T-helper 1 cell treated with Interleukin-12 subunit alpha and Interleukin-12 subunit beta and Interleukin-4 antibody, amounts not matched to agents 30 μg/mL and 1 μg/mL, for 36 hours (primary cell): Measurements from ENCODE around the gene CA6.
A peak's percentile ranks its signal among the peaks of the same experiment; 100 is the strongest.
"Not testable (repeated sequence)": the region's sequence is repeated elsewhere in the genome, so short reads cannot be mapped to it uniquely, and the experiment has no call there.

Source experiments
- H3K27ac Mint-ChIP-seq: one replicate; pipeline ENCODE4 v1.8.0; 2021; ENCODE audit warnings: mild to moderate bottlenecking, mixed read lengths
- H3K27me3 Mint-ChIP-seq: one replicate; pipeline ENCODE4 v1.8.0; 2021; ENCODE audit warnings: low read depth, mixed read lengths
- H3K36me3 Mint-ChIP-seq: one replicate; pipeline ENCODE4 v1.8.0; 2021; ENCODE audit warnings: low read depth, mixed read lengths
- H3K4me1 Mint-ChIP-seq: one replicate; pipeline ENCODE4 v1.8.0; 2021; ENCODE audit warnings: low read depth, mixed read lengths
- H3K4me3 Mint-ChIP-seq: one replicate; pipeline ENCODE4 v1.8.0; 2021; ENCODE audit warnings: mild to moderate bottlenecking, moderate library complexity, mixed read lengths
- H3K9me3 Mint-ChIP-seq: one replicate; pipeline ENCODE4 v1.8.0; 2021; ENCODE audit warnings: mixed read lengths

The CA6 gene

GRCh38 chr1:8913457-8913856 is 32.2 kb upstream of the CA6 start:
- peaks cover 20% of the 10 kb centered on the region for H3K4me1 Mint-ChIP-seq
- H3K9me3 Mint-ChIP-seq: no peaks in the 10 kb centered on the region
- H3K27ac Mint-ChIP-seq: no peak overlapping the region
- no peak overlapping the region for H3K4me3 Mint-ChIP-seq
- H3K36me3 Mint-ChIP-seq: peaks cover 5% of the 10 kb centered on the region
- no peaks in the 10 kb centered on the region for H3K27me3 Mint-ChIP-seq

- Mint-ChIP-seq H3K4me3 (no peak overlapping the region), H3K4me1 (peaks cover 27% of the 10 kb centered on the region), H3K36me3 (peaks cover 7% of the 10 kb centered on the region)
These were observed 31.2 kb upstream of the CA6 start for GRCh38 chr1:8914466-8914865.

DNA sequence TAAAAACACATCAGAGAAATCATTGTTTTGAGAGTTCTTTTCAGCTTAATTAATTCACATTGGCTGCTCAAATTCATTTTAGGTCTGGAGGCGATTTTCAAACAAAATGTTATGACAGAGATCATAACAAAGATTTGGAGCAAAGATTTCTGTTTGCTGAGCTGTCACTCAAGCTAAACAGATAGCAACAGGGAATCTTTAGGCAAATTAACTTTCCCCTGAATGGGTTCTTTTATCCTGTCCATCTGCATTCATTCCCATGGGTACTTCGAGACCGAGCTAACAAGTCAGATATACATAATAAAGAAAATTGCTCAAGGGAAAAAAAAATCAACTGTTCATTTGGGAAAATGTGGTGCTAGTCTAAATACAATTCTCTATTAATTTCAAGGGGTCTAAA is 30.2 kb upstream of the CA6 start:
- H3K27ac Mint-ChIP-seq: no peak overlapping the region
- H3K9me3 Mint-ChIP-seq: no peaks in the 10 kb centered on the region
- H3K36me3 Mint-ChIP-seq: peaks cover 5% of the 10 kb centered on the region
- peaks cover 25% of the 10 kb centered on the region for H3K4me1 Mint-ChIP-seq
- no peak overlapping the region for H3K4me3 Mint-ChIP-seq
- H3K27me3 Mint-ChIP-seq: no peaks in the 10 kb centered on the region

More at GRCh38 chr1:8914466-8914865, 31.2 kb upstream of the CA6 start:
- no peak overlapping the region for H3K27ac Mint-ChIP-seq
- no peaks in the 10 kb centered on the region for H3K27me3 Mint-ChIP-seq
- no peaks in the 10 kb centered on the region for H3K9me3 Mint-ChIP-seq

DNA sequence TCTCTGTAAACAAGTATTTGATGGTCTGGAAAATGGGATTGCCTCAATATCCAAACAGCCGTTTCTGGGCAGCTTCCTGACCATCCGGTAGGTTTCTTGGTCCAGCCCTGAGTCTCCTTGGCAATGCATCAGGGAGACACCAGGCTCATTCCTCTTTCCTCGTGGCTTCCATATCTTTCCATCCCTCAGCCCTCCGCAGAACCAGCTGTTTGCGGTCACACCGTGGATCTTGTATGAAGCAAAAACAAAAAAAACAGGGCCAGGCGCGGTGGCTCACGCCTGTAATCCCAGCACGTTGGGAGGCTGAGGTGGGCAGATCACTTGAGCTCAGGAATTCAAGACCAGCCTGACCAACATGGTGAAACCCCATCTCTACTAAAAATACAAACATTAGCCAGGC is 28.1 kb upstream of the CA6 start:
- H3K9me3 Mint-ChIP-seq, H3K27ac Mint-ChIP-seq, H3K27me3 Mint-ChIP-seq, H3K4me3 Mint-ChIP-seq: not testable (repeated sequence)
- H3K36me3 Mint-ChIP-seq: peaks cover 13% of the 10 kb centered on the region
- peaks cover 35% of the 10 kb centered on the region for H3K4me1 Mint-ChIP-seq

DNA sequence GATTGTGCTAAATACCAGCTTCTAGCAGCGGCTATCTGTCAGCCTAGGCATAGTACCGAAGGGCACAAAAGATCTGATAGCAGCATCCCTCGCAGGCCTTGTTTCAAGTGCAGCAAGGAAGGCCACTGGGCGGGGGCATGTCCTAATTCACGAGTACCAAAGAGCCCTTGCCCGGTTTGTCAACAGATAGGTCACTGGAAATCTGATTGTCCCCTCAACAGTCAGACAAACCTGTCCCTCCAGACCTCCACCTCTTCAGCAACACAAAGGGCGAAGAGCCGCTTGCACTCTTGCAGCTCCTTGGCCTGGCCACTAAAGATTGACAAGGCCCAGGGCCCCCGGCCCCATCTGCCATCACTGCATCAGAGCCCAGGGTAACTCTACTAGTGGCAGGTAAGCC is 22.7 kb upstream of the CA6 start:
- H3K4me3 Mint-ChIP-seq: no peak overlapping the region
- H3K36me3 Mint-ChIP-seq: peaks cover 11% of the 10 kb centered on the region
- no peaks in the 10 kb centered on the region for H3K27me3 Mint-ChIP-seq
- H3K4me1 Mint-ChIP-seq: peaks cover 30% of the 10 kb centered on the region
- H3K27ac Mint-ChIP-seq: no peak overlapping the region
- no peaks in the 10 kb centered on the region for H3K9me3 Mint-ChIP-seq

DNA sequence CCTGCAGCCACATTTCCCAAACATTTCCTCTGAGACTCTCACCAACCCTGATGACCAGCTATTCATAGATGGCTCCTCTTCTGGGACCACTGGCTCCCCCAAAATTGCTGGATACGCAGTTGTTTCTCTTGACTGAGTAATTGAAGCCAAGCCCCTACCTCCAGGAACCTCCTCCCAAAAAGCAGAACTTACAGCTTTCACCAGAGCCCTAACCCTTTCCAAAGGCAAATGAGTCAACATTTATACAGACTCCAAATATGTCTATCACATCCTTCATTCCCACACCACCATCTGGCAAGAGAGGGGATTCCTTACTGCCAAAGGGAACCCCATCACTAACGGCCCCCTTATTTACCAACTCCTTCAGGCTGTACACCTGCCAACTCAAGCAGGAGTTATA is 20.3 kb upstream of the CA6 start:
- Mint-ChIP-seq H3K27ac (no peak overlapping the region), H3K27me3 (no peaks in the 10 kb centered on the region), H3K9me3 (no peaks in the 10 kb centered on the region), H3K36me3 (peaks cover 7% of the 10 kb centered on the region), H3K4me1 (peaks cover 27% of the 10 kb centered on the region), H3K4me3 (no peak overlapping the region)

- no peak overlapping the region for H3K27ac Mint-ChIP-seq
- H3K27me3 Mint-ChIP-seq: no peaks in the 10 kb centered on the region
- H3K4me1 Mint-ChIP-seq: peaks cover 25% of the 10 kb centered on the region
- H3K36me3 Mint-ChIP-seq: peaks cover 3% of the 10 kb centered on the region
- no peak overlapping the region for H3K4me3 Mint-ChIP-seq
- no peaks in the 10 kb centered on the region for H3K9me3 Mint-ChIP-seq
These were observed 19.7 kb upstream of the CA6 start for GRCh38 chr1:8925960-8926359.

DNA sequence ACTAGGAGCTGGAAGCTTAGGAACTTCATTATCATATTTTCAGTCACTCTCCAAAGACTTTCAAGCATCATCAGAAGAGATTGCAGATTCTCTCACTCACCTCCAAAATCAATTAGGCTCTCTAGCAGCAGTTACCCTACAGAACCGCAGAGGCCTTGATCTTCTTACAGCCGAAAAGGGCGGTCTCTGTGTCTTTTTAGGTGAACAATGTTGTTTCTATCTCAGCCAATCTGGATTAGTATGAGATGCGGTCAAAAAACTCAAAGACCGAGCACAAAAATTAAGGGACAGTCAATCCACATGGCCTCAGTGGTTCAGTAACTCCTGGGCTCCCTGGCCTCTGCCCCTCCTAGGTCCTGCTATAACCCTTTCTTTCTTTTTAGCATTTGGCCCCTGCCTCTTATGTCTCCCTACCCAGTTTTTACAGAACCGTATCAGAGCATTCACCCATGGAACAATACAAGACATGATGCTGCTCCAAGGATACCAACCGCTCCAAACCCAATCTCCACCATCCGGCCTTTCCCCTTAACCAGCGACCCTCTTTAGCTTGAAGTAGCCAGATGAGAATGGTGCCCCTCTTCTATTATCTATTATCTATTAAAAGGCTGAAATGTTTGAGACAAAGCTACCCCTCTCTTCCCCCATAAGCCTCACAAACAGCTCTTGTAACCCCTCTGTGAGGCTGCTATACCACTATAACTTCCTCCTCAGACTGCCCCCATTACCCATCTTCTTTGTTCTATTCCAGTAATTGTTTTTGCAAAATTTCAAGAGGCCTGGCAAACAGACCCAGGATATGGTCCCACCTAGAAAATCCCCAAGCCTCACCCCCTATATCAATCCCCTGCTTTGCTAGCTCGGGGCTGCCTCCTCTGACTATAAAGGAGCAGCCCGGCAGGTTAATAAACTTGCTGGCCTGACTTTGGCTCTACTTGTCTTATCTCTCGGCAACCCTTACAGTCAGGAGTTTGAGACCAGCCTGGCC is 18.7 kb upstream of the CA6 start:
- H3K27me3 Mint-ChIP-seq: no peaks in the 10 kb centered on the region
- H3K27ac Mint-ChIP-seq: no peak overlapping the region
- H3K36me3 Mint-ChIP-seq: peaks cover 2% of the 10 kb centered on the region
- H3K4me1 Mint-ChIP-seq: peaks cover 20% of the 10 kb centered on the region
- no peaks in the 10 kb centered on the region for H3K9me3 Mint-ChIP-seq
- no peak overlapping the region for H3K4me3 Mint-ChIP-seq

DNA sequence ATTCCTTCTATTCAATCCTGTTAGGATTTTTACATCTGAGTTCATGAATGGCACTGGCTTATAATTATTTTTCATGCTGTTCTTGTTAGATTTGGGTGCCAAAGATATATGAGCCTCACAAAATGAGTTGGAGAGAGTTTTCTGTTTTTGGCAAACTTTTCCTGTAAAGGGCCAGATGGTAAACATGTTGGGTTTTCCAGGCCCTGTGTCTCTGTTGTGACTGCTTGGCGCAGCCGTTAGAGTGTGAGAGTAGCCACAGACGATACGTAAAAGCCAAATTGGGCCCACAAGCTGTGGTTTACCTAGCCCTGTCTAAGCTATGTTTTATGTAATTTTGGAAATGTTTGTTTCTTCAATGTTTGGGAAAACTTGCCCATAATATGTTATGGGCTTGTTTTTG is 15.6 kb upstream of the CA6 start:
- H3K27ac Mint-ChIP-seq: peak overlapping the region; percentile 45
- no peaks in the 10 kb centered on the region for H3K27me3 Mint-ChIP-seq
- H3K4me1 Mint-ChIP-seq: peaks cover 22% of the 10 kb centered on the region
- H3K4me3 Mint-ChIP-seq: no peak overlapping the region
- H3K36me3 Mint-ChIP-seq: peaks cover 8% of the 10 kb centered on the region
- H3K9me3 Mint-ChIP-seq: peaks cover 4% of the 10 kb centered on the region

GRCh38 chr1:8937051-8937450 is 8.6 kb upstream of the CA6 start:
- H3K27ac Mint-ChIP-seq, H3K4me3 Mint-ChIP-seq, H3K27me3 Mint-ChIP-seq, H3K9me3 Mint-ChIP-seq: not testable (repeated sequence)
- peaks cover 23% of the 10 kb centered on the region for H3K36me3 Mint-ChIP-seq
- H3K4me1 Mint-ChIP-seq: peaks cover 46% of the 10 kb centered on the region

DNA sequence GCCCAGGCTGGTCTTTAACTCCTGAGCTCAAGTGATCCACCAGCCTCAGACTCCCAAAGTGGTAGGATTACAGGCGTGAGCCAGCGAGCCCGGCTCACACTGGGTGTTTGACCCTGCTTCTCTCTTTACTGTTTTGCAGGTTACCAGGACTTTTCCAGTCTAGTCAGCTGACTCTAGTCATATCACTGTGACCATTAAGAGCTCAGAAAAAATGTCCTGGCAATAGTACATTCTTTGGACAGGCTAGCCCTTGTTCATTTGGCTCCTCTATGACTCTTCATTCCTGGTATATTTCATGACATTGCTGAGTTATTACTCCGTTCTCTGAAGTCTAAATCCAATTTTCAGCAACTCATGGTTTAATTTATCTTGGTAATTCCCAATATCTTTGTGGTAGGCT is 8.0 kb upstream of the CA6 start:
- Mint-ChIP-seq H3K27me3 (no peaks in the 10 kb centered on the region), H3K9me3 (peaks cover 3% of the 10 kb centered on the region), H3K4me3 (peak overlapping the region; percentile 19), H3K4me1 (peaks cover 51% of the 10 kb centered on the region), H3K27ac (peak overlapping the region; percentile 94), H3K36me3 (peaks cover 23% of the 10 kb centered on the region)

GRCh38 chr1:8938232-8938999 is 7.3 kb upstream of the CA6 start:
- Mint-ChIP-seq H3K4me3 (peak overlapping the region; percentile 19), H3K27ac (peak overlapping the region; percentile 94), H3K9me3 (no peaks in the 10 kb centered on the region), H3K36me3 (peaks cover 22% of the 10 kb centered on the region), H3K4me1 (peaks cover 56% of the 10 kb centered on the region), H3K27me3 (no peaks in the 10 kb centered on the region)

DNA sequence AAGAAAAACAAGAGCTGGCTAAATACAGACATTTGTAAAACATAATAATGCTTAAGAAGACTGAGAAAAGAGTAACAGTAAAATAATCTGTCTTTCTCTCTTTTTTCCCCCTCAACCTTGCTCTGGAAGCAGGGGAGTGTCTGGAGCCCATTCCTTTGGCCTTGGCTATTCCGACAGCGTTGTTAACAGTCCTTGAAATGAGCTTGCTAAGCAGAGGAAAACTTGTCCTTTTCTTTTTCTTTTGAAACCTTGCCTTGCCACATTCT is 6.7 kb upstream of the CA6 start:
- H3K27ac Mint-ChIP-seq: peak overlapping the region; percentile 94
- no peak overlapping the region for H3K4me3 Mint-ChIP-seq
- H3K36me3 Mint-ChIP-seq: peaks cover 20% of the 10 kb centered on the region
- no peaks in the 10 kb centered on the region for H3K9me3 Mint-ChIP-seq
- H3K27me3 Mint-ChIP-seq: no peaks in the 10 kb centered on the region
- peaks cover 59% of the 10 kb centered on the region for H3K4me1 Mint-ChIP-seq

- peaks cover 19% of the 10 kb centered on the region for H3K36me3 Mint-ChIP-seq
- H3K4me1 Mint-ChIP-seq: peaks cover 59% of the 10 kb centered on the region
- no peaks in the 10 kb centered on the region for H3K9me3 Mint-ChIP-seq
- no peaks in the 10 kb centered on the region for H3K27me3 Mint-ChIP-seq
- H3K27ac Mint-ChIP-seq: peak overlapping the region; percentile 94
- peak overlapping the region; percentile 74 for H3K4me3 Mint-ChIP-seq
These were observed 6.2 kb upstream of the CA6 start for GRCh38 chr1:8939362-8939995.

GRCh38 chr1:8941906-8942305 is 3.8 kb upstream of the CA6 start:
- Mint-ChIP-seq H3K27me3 (no peaks in the 10 kb centered on the region), H3K4me3 (peak overlapping the region; percentile 7), H3K36me3 (peaks cover 20% of the 10 kb centered on the region), H3K9me3 (no peaks in the 10 kb centered on the region), H3K4me1 (peaks cover 81% of the 10 kb centered on the region), H3K27ac (peak overlapping the region; percentile 85)
